GM23248 (cell line): ENCODE data around the gene TMEM163.

Experiments
- EZH2 ChIP-seq: fragments of 200-600 bp; sonication (generic); IDR thresholded peaks from 2 replicates; pipeline ENCODE4 v1.6.1; 2018; ENCODE audit warnings: antibody characterized with exemption, mild to moderate bottlenecking; ENCODE audit not compliant: insufficient read depth, poor library complexity, severe bottlenecking
- EZH2phosphoT487 ChIP-seq: fragments of 200-600 bp; sonication (generic); IDR thresholded peaks from 2 replicates; pipeline ENCODE4 v1.6.1; 2018; ENCODE audit warnings: antibody characterized with exemption, moderate library complexity, mild to moderate bottlenecking, low read depth; ENCODE audit not compliant: insufficient read depth

- no peak for TF ChIP-seq EZH2phosphoT487
- TF ChIP-seq EZH2: no peak
Measured at GRCh38 chr2:134567666-134568065, 151.1 kb downstream of the TMEM163 start.
